GM12875 (cell line): ENCODE data around the gene FZD1.

ENCODE experiments used
- H3K4me3 ChIP-seq: one replicate; pipeline ENCODE4 v1.5.1; 2011; ENCODE audit warnings: low read depth, low read length, control low read depth
- TF ChIP-seq, protein P1 (sequence below): IDR thresholded peaks from 2 replicates; pipeline ENCODE4 v1.5.1; 2011; ENCODE audit warnings: low read depth, mild to moderate bottlenecking, control low read depth, inconsistent platforms, low read length, moderate library complexity, borderline replicate concordance; ENCODE audit not compliant: insufficient read depth

FZD1 gene

DNA sequence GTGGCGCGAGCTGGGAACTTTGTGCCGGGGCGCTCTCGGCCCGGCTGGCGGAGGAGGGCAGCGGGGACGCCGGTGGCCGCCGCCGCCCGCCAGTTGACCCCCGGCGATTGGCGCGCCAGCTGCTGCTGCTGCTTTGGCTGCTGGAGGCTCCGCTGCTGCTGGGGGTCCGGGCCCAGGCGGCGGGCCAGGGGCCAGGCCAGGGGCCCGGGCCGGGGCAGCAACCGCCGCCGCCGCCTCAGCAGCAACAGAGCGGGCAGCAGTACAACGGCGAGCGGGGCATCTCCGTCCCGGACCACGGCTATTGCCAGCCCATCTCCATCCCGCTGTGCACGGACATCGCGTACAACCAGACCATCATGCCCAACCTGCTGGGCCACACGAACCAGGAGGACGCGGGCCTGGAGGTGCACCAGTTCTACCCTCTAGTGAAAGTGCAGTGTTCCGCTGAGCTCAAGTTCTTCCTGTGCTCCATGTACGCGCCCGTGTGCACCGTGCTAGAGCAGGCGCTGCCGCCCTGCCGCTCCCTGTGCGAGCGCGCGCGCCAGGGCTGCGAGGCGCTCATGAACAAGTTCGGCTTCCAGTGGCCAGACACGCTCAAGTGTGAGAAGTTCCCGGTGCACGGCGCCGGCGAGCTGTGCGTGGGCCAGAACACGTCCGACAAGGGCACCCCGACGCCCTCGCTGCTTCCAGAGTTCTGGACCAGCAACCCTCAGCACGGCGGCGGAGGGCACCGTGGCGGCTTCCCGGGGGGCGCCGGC lies 870 bp downstream of the FZD1 start:
- H3K4me3 ChIP-seq, result peak overlapping the region; percentile 79
- TF ChIP-seq, protein P1, sequence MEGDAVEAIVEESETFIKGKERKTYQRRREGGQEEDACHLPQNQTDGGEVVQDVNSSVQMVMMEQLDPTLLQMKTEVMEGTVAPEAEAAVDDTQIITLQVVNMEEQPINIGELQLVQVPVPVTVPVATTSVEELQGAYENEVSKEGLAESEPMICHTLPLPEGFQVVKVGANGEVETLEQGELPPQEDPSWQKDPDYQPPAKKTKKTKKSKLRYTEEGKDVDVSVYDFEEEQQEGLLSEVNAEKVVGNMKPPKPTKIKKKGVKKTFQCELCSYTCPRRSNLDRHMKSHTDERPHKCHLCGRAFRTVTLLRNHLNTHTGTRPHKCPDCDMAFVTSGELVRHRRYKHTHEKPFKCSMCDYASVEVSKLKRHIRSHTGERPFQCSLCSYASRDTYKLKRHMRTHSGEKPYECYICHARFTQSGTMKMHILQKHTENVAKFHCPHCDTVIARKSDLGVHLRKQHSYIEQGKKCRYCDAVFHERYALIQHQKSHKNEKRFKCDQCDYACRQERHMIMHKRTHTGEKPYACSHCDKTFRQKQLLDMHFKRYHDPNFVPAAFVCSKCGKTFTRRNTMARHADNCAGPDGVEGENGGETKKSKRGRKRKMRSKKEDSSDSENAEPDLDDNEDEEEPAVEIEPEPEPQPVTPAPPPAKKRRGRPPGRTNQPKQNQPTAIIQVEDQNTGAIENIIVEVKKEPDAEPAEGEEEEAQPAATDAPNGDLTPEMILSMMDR, result no peak

DNA sequence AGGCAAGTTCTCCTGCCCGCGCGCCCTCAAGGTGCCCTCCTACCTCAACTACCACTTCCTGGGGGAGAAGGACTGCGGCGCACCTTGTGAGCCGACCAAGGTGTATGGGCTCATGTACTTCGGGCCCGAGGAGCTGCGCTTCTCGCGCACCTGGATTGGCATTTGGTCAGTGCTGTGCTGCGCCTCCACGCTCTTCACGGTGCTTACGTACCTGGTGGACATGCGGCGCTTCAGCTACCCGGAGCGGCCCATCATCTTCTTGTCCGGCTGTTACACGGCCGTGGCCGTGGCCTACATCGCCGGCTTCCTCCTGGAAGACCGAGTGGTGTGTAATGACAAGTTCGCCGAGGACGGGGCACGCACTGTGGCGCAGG lies 1.4 kb downstream of the FZD1 start:
- TF ChIP-seq, protein P1, result no peak
- peak overlapping the region; percentile 79 for H3K4me3 ChIP-seq

DNA sequence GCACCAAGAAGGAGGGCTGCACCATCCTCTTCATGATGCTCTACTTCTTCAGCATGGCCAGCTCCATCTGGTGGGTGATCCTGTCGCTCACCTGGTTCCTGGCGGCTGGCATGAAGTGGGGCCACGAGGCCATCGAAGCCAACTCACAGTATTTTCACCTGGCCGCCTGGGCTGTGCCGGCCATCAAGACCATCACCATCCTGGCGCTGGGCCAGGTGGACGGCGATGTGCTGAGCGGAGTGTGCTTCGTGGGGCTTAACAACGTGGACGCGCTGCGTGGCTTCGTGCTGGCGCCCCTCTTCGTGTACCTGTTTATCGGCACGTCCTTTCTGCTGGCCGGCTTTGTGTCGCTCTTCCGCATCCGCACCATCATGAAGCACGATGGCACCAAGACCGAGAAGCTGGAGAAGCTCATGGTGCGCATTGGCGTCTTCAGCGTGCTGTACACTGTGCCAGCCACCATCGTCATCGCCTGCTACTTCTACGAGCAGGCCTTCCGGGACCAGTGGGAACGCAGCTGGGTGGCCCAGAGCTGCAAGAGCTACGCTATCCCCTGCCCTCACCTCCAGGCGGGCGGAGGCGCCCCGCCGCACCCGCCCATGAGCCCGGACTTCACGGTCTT lies 1.9 kb downstream of the FZD1 start:
- H3K4me3 ChIP-seq, result no peak overlapping the region
- TF ChIP-seq, protein P1, result no peak

DNA sequence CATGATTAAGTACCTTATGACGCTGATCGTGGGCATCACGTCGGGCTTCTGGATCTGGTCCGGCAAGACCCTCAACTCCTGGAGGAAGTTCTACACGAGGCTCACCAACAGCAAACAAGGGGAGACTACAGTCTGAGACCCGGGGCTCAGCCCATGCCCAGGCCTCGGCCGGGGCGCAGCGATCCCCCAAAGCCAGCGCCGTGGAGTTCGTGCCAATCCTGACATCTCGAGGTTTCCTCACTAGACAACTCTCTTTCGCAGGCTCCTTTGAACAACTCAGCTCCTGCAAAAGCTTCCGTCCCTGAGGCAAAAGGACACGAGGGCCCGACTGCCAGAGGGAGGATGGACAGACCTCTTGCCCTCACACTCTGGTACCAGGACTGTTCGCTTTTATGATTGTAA lies 2.5 kb downstream of the FZD1 start:
- TF ChIP-seq, protein P1, result no peak
- no peak overlapping the region for H3K4me3 ChIP-seq

DNA sequence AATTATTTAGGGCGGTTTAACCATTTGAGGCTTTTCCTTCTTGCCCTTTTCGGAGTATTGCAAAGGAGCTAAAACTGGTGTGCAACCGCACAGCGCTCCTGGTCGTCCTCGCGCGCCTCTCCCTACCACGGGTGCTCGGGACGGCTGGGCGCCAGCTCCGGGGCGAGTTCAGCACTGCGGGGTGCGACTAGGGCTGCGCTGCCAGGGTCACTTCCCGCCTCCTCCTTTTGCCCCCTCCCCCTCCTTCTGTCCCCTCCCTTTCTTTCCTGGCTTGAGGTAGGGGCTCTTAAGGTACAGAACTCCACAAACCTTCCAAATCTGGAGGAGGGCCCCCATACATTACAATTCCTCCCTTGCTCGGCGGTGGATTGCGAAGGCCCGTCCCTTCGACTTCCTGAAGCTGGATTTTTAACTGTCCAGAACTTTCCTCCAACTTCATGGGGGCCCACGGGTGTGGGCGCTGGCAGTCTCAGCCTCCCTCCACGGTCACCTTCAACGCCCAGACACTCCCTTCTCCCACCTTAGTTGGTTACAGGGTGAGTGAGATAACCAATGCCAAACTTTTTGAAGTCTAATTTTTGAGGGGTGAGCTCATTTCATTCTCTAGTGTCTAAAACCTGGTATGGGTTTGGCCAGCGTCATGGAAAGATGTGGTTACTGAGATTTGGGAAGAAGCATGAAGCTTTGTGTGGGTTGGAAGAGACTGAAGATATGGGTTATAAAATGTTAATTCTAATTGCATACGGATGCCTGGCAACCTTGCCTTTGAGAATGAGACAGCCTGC lies 3.1 kb downstream of the FZD1 start:
- no peak overlapping the region for H3K4me3 ChIP-seq
- TF ChIP-seq, protein P1, result no peak

DNA sequence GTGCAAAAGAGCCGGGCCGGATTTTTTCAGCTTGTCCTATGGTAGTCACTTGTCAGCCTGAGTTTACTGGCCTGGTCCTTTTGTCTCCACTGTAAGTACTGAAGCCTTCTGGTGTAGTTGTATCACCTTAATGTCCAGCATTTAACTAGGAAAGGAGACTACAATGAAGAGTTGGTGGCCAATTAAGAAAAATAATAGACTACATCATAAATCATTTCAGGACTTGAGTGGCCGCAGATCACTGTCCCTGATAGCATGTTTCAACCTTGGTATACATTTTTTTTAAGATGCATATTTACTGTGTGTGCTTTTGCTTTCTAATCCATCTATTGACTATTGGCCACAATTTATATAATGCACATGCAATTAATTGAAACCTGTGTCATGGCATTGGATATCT lies 6.1 kb downstream of the FZD1 start:
- no peak overlapping the region for H3K4me3 ChIP-seq
- TF ChIP-seq, protein P1, result no peak
